Measurements from ENCODE around the gene GOLGA8J.

The GOLGA8J gene

DNA sequence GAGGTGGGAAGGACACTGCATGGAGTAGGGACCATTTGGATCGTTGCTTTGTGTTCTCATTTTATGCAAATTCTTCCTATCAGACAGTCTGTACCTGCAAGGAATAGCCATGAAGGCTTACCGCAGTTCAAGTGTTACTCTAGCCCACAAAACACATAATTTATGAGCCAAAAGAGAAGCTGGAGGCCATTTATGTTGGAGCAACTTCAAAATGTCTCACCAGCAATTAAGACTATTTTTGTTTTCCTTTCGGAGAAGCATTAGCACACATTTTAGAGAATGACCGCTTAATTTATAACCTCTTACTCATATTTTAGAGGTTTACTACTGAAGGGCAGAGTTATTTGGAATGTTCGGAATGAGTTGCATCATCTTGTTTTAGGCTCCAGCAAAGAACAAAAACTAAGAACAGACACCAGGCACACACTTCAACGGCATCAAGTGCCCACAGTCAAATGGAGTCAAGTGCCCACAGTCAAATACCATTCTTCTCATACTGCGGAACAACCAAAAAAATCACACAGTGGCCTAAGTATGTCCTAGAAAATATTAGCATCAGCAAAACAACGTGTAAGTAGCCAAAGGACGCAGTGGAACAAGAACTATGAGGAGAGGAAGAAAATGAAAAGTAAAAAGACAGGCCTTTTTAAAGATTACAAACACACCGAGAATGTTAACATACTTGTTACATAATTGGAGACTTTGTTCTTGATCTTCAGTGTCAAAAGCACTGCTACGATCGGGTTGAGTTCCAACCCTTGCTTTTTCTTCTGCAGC, 17.5 kb upstream of the GOLGA8J start:
- TF ChIP-seq, protein P1, sequence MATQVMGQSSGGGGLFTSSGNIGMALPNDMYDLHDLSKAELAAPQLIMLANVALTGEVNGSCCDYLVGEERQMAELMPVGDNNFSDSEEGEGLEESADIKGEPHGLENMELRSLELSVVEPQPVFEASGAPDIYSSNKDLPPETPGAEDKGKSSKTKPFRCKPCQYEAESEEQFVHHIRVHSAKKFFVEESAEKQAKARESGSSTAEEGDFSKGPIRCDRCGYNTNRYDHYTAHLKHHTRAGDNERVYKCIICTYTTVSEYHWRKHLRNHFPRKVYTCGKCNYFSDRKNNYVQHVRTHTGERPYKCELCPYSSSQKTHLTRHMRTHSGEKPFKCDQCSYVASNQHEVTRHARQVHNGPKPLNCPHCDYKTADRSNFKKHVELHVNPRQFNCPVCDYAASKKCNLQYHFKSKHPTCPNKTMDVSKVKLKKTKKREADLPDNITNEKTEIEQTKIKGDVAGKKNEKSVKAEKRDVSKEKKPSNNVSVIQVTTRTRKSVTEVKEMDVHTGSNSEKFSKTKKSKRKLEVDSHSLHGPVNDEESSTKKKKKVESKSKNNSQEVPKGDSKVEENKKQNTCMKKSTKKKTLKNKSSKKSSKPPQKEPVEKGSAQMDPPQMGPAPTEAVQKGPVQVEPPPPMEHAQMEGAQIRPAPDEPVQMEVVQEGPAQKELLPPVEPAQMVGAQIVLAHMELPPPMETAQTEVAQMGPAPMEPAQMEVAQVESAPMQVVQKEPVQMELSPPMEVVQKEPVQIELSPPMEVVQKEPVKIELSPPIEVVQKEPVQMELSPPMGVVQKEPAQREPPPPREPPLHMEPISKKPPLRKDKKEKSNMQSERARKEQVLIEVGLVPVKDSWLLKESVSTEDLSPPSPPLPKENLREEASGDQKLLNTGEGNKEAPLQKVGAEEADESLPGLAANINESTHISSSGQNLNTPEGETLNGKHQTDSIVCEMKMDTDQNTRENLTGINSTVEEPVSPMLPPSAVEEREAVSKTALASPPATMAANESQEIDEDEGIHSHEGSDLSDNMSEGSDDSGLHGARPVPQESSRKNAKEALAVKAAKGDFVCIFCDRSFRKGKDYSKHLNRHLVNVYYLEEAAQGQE (IDR thresholded peaks at IDR 0.05; ENCODE audit: insufficient read depth in 1 of 2, low read depth in 2 of 2, low read length in 2 of 2), result no peak
- TF ChIP-seq SIN3A (IDR thresholded peaks at IDR 0.05; ENCODE audit: borderline replicate concordance, insufficient read depth, low read length) (no peak), FOXP2 (optimal IDR thresholded peaks at IDR 0.05; ENCODE audit: borderline replicate concordance, extremely low read depth, extremely low read length, insufficient read depth) (no peak), POLR2AphosphoS5 (IDR thresholded peaks at IDR 0.05; ENCODE audit: low read depth, low read length) (no peak), TAF1 (IDR thresholded peaks at IDR 0.05; ENCODE audit: borderline replicate concordance, insufficient read depth, low read length) (no peak)

DNA sequence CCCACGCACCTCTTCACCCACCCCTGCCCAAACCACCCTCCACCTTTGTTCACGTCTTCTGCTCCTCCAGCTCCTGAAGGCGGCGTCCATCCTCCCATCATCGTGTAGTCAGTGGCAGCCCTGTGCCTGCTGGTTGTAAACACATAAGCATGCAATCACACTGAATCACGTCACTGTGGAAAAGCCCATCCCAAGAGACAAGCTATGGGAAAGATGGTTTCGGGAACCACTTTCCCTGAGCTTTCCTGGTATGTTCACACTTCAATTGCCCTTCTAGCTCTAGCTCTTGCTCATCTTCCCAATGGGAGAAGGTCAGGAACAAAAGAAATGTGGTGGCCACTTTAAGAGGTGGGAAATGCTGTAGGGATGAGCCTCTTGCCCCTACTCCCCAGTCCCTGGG, 14.4 kb upstream of the GOLGA8J start:
- TF ChIP-seq TAF1 (IDR thresholded peaks at IDR 0.05; ENCODE audit: borderline replicate concordance, insufficient read depth, low read length) (no peak), FOXP2 (optimal IDR thresholded peaks at IDR 0.05; ENCODE audit: borderline replicate concordance, extremely low read depth, extremely low read length, insufficient read depth) (no peak), SIN3A (IDR thresholded peaks at IDR 0.05; ENCODE audit: borderline replicate concordance, insufficient read depth, low read length) (no peak), POLR2AphosphoS5 (IDR thresholded peaks at IDR 0.05; ENCODE audit: low read depth, low read length) (no peak)
- TF ChIP-seq, protein P1 (IDR thresholded peaks at IDR 0.05; ENCODE audit: insufficient read depth in 1 of 2, low read depth in 2 of 2, low read length in 2 of 2), result no peak

DNA sequence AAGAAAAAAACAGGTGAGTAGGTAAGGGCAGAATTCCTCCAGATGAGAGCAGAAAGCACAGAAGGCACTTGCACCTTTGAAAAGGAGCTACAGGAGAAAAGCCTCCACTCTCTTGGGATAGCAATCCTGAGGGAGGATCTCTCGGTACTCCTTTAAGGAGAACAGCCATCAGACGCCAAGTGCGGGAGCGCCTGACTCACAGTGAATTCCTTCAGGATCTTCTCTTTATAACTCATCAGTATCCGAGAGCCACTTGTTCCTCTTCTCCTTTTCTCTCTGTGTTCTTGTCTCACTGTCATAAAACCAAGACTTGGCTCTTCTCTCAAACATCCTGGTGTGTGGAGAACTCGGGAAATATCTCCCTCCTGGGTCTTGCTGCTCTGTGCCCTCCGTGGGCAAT, 10.1 kb upstream of the GOLGA8J start:
- no peak for TF ChIP-seq POLR2AphosphoS5 (IDR thresholded peaks at IDR 0.05; ENCODE audit: low read depth, low read length)
- TF ChIP-seq FOXP2 (optimal IDR thresholded peaks at IDR 0.05; ENCODE audit: borderline replicate concordance, extremely low read depth, extremely low read length, insufficient read depth), result no peak
- no peak for TF ChIP-seq SIN3A (IDR thresholded peaks at IDR 0.05; ENCODE audit: borderline replicate concordance, insufficient read depth, low read length)
- TF ChIP-seq, protein P1 (IDR thresholded peaks at IDR 0.05; ENCODE audit: insufficient read depth in 1 of 2, low read depth in 2 of 2, low read length in 2 of 2), result no peak
- no peak for TF ChIP-seq TAF1 (IDR thresholded peaks at IDR 0.05; ENCODE audit: borderline replicate concordance, insufficient read depth, low read length)

DNA sequence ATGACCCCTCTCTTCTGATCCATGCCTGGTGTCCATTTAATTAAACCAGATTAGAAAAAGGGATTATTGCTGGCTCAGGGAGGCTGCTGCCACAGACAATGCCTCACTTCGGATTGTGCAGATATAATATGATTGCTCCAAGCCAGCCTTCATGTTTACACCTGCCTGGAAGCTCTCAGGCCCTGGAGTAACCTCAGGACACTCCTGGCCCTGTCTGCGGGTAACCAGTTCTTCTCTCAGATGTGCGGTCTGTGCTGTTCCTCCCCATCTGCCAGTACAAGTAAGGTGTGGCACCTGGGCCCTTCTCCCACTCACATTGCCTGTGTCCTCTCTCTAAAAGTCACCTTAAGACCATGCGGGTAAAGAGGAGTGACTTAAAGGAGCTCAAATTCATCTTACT, 8.8 kb upstream of the GOLGA8J start:
- TF ChIP-seq FOXP2 (optimal IDR thresholded peaks at IDR 0.05; ENCODE audit: borderline replicate concordance, extremely low read depth, extremely low read length, insufficient read depth) (no peak), TAF1 (IDR thresholded peaks at IDR 0.05; ENCODE audit: borderline replicate concordance, insufficient read depth, low read length) (no peak), SIN3A (IDR thresholded peaks at IDR 0.05; ENCODE audit: borderline replicate concordance, insufficient read depth, low read length) (no peak), POLR2AphosphoS5 (IDR thresholded peaks at IDR 0.05; ENCODE audit: low read depth, low read length) (no peak)
- TF ChIP-seq, protein P1 (IDR thresholded peaks at IDR 0.05; ENCODE audit: insufficient read depth in 1 of 2, low read depth in 2 of 2, low read length in 2 of 2), result no peak
